HS-27A (cell line): ENCODE data around the gene ABCF2.

Source experiments
- DNase-seq: peaks from one replicate; pipeline ENCODE4 v3.0.0-alpha.2; 2012; ENCODE audit warnings: low read depth, missing footprints

The ABCF2 gene

DNA sequence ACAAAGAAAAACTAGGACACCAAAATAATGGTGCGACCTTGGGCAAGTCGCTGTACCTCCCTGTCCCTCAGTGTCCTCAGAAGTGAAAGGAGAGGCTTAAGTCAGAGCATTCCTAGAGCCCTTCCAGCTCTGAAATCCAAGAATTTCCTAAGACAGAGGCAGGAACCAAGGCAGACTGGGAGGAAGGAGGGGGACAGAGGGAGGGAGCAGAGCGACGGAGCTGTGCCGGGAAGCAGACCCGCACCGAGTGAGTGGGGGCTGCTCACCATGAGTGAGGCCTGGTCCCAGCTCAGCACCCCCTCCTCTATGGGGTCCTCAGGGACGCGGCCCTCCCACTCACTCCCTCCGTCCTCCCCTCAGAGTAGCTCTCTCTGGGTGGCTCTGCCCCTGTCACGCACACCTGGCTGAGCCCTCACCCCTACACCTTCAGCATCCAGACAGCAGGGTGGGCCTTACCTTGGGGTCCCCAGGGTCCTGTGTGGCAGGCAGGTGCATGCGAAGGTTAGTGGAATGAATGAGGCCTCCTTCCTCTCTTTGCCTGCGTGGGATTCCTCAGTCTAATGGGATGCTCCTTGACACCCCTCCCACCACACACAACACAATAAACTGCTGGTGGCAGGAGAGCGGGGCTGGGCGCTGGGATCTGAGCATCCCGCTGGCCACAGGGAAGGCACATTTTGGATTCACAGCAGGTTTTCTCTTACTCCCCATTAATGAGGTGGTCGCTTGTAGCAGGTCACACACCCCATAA lies 26.1 kb upstream of the ABCF2 start:
- no peak for DNase-seq

DNA sequence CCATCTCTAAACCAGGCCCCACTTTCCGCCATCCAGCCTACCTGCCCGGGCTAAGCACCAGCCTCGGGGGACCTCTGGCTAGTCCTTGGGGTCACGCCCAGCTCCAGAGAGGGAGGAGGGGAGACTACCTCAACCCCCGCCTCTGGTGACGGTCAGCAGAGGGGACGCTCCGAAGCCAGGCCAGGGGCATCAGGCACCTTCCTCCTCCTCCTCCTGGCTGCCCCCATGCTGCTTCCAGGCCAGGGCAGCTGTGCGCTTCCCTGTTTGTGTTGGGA lies 25.5 kb upstream of the ABCF2 start:
- DNase-seq, result no peak

DNA sequence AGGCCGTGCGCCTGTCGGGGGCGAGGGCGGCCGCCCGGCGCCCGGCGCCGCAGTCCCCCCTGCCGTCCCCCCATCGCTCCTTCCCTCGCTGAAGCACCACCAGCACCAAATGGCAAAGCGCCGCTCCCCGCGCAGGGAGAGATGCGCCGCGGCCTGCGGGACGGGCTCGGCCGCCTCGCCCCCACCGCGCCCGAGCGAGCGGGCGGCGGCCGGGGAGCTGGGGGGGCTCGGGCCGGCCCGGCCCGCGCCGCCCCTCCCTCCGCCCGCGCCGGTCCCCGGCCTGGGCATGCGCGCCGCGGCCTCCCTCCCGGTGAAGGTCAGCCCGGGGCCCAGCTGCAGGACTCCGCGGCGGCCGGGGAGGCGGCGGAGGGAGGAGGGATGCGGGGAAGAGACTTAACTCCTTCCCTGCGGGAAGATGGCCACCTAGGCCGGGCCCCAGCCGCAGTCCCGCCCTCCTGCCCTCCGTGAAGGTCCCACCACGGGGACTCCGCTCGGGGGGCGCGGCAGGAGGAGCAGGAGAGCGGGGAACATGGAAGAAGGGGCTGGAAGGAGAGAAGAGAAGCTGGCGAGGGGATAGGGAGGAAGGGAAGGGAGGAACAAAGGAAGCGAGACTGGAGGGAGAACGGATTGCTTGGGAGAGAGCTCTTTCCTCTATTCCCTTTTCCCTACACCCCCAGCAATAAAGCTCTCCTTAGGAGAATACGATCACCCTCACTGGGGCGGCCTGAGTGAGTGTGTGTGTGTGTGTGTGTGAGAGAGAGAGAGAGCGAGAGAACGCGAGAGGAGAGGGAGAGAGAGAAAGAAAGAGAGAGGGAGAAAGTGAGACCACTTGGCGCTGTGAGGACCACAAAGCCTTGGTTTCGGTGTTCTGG lies 24.9 kb upstream of the ABCF2 start:
- no peak for DNase-seq

DNA sequence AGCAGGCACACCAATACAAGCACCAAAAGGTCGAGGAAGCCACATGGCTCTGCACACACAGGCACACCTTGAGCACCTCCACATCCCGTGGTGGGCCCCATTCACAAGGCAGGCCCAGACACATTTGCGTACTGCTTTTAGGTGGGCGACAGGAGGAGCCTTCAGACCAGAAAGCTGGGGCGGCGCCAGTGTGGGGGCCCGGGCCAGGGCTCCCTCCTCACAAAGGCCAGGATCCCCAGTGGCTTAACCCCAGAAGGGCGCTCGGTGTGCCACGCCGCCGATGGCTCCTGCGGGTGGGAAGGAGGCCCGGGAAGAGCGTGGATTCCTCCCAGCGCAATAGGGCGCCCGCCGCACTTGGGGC lies 24.3 kb upstream of the ABCF2 start:
- no peak for DNase-seq

DNA sequence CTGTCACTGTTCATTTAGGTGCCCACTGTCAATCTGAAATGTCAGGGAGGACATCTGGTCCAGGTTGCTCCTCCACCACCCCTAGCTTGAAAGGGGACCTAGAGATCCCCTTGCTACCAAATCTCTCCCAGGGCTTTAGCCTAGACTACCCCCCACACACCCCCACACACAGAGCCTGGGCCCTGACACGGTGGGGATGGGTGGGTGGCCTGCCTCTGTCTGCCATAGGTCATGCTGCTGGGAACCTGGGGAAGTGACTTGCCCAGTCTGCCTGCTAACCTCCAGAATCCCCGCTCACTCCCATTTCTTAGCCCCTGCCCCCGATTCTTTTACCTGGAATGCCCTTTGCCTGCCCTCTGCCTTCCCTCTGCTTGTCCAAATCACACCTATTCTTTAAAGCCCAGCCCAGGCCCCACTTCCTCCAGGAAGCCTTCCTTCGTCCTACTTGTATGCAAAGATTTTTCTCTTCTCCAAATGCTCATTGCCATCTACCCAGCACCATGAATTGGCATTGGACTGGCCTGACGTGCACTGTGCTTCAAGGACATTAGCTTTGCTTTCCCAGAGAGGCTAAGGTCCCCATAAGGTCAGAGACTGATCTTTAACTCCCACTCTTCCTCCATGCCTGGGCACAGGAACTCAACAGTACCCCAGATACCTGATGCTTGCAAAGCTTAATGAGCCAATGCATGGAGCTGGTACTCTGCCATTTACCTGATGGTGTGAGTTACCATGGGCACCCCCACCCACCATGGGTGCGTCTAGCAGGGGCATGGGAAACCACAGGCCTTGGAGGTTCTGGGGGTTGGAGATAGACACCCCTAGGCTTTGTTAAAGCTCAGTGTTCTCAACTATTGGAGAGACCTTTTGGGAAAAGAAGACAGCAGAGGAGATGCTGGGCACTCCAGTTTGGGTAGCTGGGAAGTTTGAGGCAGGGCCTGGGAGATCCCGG lies 23.5 kb upstream of the ABCF2 start:
- DNase-seq, result no peak

DNA sequence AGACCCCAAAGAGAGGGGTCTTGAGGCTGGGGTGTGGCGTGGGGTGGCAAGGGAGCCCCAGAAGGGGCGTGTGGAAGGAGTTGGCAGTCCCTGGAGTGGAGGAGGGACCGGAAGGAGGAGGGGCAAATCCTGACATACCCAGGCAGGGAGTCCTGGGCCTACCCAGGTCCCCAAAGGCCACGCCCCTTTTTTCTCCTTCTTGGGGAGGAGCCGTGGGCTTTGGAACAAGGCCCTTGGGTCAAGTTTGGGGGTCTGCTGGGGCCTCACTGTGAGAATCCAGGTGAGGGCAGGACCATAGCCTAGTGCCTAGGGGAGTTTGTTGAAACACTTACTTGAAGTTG lies 22.7 kb upstream of the ABCF2 start:
- no peak for DNase-seq

DNA sequence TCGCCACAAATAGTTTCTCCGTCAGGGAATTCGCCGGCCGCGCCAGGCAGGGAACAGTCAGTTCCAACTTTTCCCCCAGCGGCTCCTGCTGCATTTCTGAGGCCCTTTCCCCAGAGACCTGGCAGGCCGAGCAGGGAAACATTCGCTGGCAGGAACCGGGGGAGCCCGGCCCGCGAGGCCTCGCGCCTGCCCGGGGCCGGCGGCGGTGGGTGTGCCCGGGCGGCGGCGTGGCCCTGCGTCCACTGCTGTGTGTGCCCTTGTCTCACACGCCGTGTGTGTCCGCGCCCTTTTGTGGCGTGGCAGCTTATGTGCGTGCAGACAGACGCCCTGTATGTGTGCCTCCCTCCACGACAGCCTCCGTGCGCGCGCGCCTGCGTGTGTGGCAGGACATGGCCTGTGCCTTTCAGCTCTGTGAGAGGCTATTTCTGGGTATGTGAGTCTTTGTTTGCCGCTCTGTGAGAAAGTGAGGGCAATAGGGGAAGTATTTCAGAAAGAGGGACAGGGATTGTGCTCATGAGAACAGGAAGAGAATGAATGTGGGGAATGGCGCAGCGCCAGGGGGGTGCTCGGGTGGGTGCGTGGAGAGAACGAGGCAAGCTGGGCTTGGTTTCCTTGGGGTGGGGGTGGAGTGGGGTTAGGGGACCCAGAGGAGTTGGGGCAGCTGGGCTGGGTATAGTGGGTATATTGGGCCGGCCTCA lies 22.2 kb upstream of the ABCF2 start:
- no peak for DNase-seq

DNA sequence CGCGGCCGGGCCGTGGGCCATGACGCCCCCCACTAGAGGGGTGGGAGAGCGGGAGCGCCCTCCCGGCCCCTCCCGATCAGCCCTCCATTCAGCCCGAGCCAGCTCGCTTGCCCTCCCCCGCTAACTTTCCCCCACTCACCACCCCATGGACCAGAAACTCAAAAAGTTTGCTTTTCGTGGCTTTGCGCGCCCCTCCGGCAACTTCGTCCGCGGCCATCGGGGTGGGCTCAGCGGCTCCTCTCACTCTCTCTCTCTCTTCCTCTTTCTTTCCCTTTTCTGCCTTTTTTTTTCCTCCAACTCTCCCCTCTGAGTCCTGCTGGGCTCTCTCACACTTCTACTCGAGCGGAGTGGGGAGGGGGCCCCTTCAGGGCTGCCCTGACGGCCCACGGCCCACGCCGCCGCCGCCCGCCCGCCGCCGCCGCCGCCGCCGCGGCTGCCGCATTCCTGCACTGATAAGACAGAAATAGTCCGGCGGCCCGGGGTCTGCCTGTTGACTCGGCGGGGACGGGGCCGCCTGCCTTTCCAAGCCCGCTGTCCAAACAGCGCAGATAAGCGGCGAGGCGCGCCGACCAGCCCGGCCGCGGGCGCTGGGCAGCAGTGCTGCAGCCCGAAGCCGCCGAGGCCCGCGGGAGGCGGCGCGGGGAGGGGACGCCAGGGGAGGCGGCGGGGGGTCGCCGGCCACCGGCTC lies 21.5 kb upstream of the ABCF2 start, which contains the start of gene SMARCD3:
SMARCD3 (minus strand) TSS at position 349 of the 688 bp plus-strand sequence; CDS start at position 217, 132 bp downstream.
- no peak for DNase-seq

DNA sequence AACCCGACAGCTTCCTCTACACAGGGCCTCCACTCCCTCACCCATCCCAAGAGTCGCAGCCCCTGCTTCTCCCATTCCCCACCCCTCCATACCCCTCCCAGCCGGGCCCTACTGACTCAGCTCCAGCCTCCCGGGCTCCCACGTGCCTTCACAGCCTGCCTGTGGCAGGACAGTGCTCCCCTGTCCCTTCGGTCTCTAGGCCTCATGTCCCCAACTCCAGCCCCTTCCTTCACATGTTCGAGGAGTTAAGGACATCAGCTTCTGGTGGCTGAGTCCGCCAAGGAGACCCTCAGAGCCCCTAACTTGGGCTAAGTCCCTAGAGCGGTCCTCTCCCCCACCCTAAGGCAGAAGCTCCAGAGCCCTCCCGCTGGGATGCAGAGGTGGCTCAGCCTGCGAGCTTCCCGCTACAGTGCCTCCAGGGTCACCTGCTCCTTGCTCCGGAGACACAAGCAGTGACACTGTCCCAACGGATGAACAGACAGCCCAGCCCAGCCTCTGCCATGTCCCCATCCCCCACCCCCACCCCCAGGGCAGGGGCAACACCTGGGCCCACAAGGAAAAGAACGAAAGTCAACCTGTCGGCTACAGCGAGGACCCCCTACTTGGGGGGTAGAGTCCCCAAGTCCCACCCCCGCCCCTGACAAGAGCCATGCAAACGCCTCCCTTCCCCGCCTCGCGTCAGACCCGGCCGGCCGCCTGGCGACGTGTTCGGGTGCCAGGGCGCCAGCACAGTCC lies 20.8 kb upstream of the ABCF2 start:
- no peak for DNase-seq

DNA sequence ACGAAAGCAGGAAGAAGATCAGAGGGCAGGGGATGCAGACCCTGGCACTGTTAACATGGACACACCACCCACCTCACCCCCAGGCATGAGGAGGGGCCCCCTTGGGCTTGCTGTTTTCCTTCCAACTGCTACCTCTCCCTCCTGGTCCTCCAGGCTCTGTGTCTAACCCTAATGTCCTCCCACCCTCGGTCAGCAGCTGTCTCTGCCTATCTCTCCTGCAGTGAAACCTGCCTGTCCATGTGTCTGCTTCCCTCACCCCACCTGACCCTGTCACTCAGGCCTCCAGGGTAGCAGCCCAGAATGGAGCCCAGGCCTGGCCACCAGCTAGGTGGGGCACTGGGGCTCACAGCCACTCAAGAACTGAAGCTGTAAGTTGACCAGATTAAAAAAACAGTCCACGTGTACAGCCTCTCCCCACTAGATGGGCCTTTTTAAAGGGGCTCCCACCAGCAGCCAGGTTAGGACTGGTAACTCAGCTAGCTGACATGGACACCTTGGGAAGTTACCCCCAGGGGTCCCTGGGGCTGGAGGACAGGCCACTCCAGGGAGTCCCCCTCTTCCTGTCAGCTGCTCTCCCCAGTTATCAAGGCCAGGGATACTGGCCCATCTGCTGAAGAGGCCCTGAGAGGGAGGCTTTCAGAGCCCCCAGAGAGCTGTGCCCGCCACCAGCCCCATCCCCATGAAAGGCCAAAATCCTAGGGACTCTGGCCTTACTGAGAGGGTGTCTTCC lies 20.0 kb upstream of the ABCF2 start:
- DNase-seq, result no peak

DNA sequence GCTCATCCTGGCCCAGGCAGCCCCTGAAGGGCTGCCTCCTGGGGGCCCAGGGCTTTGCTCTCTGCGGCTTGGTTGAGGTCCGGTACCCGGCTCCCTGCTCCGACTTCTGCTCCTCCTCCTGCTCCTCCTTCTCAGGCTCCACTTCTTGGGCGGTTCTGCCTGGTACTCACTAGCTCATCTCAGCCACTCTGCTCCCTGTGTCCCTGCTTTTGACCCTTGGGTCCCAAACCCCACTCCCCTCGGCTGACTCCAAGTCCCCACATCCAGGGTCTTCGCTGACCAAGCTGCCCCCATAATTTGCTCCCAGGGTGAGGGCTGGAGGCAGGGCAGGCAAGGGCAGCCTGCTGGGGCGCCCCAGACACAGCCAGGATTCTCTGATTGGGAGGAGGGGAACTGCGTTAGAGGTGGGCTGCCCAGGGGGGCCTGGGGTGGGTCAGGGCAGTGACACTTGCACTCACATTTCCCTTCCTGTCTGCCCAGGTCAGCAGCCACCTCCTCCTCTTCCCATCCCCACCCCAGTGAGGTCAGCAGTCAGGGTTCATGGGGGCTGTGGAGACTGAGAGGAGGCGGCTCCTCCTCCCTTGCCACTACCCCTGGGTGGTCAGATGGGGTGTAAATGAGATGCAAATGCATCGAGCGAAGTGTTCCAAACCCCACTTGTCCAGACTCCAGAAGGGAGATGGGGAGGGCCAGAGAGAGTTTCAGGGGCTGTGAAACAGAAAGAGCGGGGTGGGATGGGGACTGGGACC lies 19.3 kb upstream of the ABCF2 start:
- DNase-seq, result no peak

DNA sequence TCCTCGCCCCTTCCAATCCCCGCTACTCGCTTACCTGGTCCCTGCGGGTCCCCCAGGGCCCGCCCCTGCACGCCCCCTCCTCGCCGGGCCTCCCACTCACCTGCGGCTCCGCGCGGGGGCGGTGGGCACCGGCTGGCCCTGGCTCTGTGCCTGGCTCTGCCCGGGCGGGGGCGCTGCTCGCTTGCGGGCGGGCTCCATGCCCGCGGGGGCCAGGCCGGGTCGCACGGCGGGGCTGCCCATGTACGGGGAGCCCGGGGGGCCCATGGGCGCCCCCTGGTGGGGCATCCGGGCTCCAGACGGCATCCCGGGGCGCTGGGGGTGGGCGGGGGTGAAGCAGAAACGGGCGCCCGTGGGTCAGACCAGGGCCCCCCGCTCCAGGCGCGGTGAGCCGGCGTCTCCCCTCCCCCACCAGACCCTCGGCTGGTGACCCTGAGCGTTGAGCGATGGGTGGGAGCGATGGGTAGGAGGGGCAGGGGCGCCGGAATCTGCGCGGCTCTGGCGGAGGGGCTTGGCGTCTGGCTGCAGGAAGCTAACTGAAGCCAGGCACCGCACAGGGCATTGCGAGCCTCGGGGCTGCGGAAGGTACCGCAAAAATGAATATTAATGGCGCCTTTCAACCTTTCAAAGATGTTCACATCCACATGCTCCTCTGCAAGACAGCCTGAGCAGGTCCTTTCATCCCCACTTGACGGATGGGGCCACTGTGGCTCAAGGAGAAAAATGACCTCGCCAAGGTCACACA lies 18.5 kb upstream of the ABCF2 start:
- no peak for DNase-seq

DNA sequence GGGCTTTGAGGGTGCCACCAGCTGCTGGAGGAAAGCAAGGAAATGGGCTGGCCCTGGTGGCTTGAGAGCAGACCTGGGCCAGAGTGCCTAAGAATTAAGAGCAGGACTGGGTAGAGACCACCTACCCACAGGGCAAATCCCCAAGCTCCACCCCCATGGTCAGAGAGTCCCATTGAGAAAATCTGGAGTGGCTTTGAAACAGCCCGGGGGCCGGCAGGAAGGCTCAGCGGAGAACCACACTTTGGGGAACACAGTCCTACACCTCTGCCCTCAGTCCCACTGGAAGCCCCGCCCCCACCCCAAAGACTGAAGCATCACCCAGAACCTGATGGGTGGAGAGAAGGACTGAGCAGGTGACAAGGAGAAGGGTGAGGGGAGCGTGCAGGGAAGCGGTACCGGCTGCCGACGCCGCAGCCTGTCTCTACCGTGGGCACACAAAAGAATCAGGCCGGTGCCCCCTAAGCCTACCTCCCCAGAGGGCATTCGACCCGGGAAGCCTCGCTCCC lies 17.9 kb upstream of the ABCF2 start:
- DNase-seq, result no peak

DNA sequence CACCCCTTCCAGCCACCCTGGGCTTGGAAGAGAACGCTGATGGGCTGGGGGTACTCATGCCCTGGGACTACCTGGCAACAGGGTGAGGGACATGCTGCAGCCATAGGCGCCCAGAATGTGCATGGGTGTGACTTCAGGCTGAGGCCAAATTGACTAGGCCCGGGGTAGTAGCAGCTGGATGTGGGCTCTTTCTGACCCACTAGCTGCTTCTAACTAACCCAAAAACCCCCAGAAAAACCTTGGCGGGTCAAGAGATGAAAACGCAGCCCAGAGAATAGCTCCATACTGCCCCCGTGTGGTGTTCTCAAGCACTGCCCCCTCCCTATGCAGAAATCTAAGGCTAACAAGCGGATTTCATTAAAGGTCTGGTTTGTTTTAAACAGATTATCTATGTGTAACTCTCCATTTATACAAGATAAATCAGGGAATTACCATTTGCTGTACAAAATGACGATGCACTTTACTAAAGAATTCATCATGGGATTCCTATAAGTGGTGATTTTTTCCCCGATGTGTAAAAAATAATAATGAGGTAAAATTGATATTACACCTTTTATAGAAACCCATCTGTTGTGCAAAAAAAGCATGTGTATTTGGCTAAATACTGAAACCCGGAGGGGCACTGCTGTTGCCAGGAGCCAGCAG lies 17.3 kb upstream of the ABCF2 start:
- no peak for DNase-seq

DNA sequence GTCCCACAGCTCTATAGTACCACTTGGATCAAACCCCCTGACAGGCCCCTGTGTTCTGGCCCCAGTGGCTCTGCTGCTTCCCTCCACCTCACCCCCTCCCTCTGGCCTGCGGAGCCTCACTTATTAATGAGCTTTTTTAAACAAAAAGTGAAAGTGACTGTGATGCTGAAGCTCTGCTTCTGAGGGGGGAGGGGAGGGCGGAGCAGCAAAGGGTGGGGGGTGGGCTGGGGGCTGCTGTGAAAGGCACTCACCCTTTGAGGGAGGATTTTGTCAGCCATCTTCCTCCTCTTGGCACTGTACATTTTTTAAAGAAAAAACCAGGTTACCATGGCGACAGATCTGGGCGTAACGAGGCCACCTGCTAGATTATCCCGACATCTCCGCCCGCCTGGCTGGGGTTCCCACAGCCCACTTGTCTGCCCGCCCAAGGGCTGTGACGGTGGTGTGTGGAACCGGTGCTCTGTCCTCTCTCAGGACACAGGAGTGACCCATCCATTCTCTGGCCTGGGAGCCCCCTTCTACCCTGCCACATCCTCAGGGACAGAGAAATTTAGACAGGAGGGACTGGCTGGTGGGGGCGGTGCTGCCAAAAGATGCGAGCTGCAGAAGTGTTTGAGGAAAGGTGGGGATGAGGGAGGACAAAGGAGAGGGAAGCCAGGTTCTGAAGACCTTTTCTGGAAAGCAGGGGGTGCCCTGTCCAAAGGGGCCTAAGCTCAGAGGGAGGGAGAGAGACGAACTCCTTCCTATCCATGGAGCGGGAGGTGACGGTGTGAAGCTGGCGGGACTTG lies 16.6 kb upstream of the ABCF2 start:
- DNase-seq, result no peak

DNA sequence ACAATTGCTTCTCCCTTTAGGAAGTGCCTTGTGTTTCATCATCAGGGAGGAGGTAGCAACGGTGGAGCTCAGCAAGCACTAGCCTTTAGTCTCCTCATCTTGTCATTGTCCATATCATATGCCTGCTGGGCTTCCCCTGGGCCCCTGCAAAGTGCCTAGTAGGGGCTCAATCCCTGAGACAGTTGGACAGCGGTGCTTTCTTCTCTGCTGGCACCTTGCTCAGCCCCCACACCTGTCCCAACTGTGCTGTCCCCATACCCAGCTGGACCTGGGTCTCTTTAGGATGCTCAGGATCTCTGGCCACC lies 16.0 kb upstream of the ABCF2 start:
- DNase-seq, result no peak
